ENCODE measurements around the gene CTNNA1.

Gene CTNNA1

GRCh38 chr5:138711087-138711486 is 42.1 kb upstream of the CTNNA1 start:
- TF ChIP-seq ISL1 (CRISPR knock-in tag; IDR thresholded peaks at IDR 0.05) (no peak), CSRNP3 (CRISPR knock-in tag; IDR thresholded peaks at IDR 0.05) (no peak), ZFP30 (CRISPR knock-in tag; IDR thresholded peaks at IDR 0.05) (no peak), ZFP3 (CRISPR knock-in tag; IDR thresholded peaks at IDR 0.05) (no peak), POU6F1 (CRISPR knock-in tag; IDR thresholded peaks at IDR 0.05; ENCODE audit: borderline replicate concordance, low read depth) (no peak), OSR1 (CRISPR knock-in tag; IDR thresholded peaks at IDR 0.05) (no peak), BACH2 (CRISPR knock-in tag; IDR thresholded peaks at IDR 0.05; ENCODE audit: borderline replicate concordance) (no peak), PPARA (CRISPR knock-in tag; IDR thresholded peaks at IDR 0.05; ENCODE audit: borderline replicate concordance) (no peak), CREB5 (CRISPR knock-in tag; IDR thresholded peaks at IDR 0.05; ENCODE audit: low read depth) (no peak), ZNF70 (CRISPR knock-in tag; IDR thresholded peaks at IDR 0.05) (no peak), ZC3H10 (CRISPR knock-in tag; IDR thresholded peaks at IDR 0.05) (no peak), SNAI2 (CRISPR knock-in tag; IDR thresholded peaks at IDR 0.05) (no peak), RARB (CRISPR knock-in tag; IDR thresholded peaks at IDR 0.05) (no peak), TCF4 (CRISPR knock-in tag; IDR thresholded peaks at IDR 0.05; ENCODE audit: borderline replicate concordance) (no peak), ZNF8 (CRISPR knock-in tag; IDR thresholded peaks at IDR 0.05) (no peak), CSDC2 (CRISPR knock-in tag; IDR thresholded peaks at IDR 0.05) (no peak), ARNTL (CRISPR knock-in tag; IDR thresholded peaks at IDR 0.05; ENCODE audit: borderline replicate concordance, low read depth) (no peak), PATZ1 (CRISPR knock-in tag; IDR thresholded peaks at IDR 0.05; ENCODE audit: borderline replicate concordance) (no peak), ESRRG (CRISPR knock-in tag; IDR thresholded peaks at IDR 0.05) (no peak)
- ATAC-seq, result no peak

- TF ChIP-seq SNAI2 (CRISPR knock-in tag; IDR thresholded peaks at IDR 0.05) (no peak), CSRNP3 (CRISPR knock-in tag; IDR thresholded peaks at IDR 0.05) (no peak), TSHZ2 (CRISPR knock-in tag; IDR thresholded peaks at IDR 0.05) (no peak), ZNF8 (CRISPR knock-in tag; IDR thresholded peaks at IDR 0.05) (no peak), PPARA (CRISPR knock-in tag; IDR thresholded peaks at IDR 0.05; ENCODE audit: borderline replicate concordance) (no peak), PATZ1 (CRISPR knock-in tag; IDR thresholded peaks at IDR 0.05; ENCODE audit: borderline replicate concordance) (no peak)
- no peak for ATAC-seq
Measured at GRCh38 chr5:138711811-138712210, 41.4 kb upstream of the CTNNA1 start.

Measured in SK-N-SH treated with all-trans-retinoic acid at 6 μM for 48 hours (cell line).